ENCODE measurements around the gene EAPP. TPM values are rescaled to one million over a fixed set of nuclear protein-coding genes. Genes with fewer than 3 reads are reported as not detected.

Gene EAPP
- total RNA-seq, 1 experiment from 2014 or later = 27.2 TPM

DNA sequence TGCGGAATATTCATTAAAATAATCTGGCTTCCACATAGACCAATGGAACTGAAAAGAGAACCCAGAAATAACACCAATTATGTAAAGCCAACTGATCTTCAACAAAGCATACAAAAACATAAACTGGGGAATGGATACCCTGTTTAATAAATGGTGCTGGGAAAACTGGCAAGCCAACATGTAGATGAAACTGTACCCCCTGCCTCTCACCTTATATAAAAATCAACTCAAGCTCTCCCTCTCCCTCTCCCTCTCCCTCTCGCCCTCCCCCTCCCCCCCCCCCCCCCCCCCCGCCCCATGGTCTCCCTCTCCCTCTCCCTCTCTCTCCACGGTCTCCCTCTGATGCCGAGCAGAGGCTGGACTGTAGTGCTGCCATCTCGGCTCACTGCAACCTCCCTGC is 64.3 kb downstream of the EAPP start:
- CTCF ChIA-PET = interaction anchor here (0.6 to 0.7 kb wide), 2 partner anchors 30 to 147 kb away, joined by 3 to 7 read pairs; no protein-coding TSS in a partner anchor
- POLR2A ChIA-PET (ENCODE audit: unreplicated experiment) = no interaction called here

DNA sequence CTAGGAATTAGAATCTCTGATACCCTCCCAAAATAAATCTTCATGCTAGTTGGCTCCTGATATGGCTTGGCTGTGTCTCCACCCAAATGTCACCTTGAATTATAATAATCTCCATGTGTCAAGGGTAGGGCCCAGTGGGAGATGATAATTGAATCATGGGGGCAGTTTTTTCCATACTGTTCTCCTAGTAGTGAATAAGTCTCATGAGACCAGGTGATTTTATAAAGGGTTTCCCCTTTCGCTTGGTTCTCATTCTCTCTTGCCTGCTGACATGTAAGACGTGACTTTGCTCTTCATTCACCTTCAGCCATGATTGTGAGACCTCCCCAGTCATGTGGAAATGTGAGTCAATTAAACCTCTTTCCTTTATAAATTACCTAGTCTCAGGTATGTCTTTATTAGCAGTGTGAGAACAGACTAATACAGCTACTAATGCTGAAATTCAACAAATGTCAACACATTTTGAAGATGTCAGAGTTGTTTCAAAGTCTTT is 65.3 kb downstream of the EAPP start:
- intact Hi-C loops (cut with micrococcal nuclease; ENCODE audit: unreplicated experiment) = no loop called here
- CTCF ChIA-PET = no interaction called here
- no TSS peak for BruUV-seq (replicated peaks)

More for the DNA sequence above, 64.3 kb downstream of the EAPP start:
- H3K9me2 ChIP-seq (ENCODE audit: insufficient read depth) = no peaks in the 10 kb centered on the region
- no peaks in the 10 kb centered on the region for H4K20me1 ChIP-seq (ENCODE audit: insufficient read depth)
- H3K4me2 ChIP-seq = no peak overlapping the region
- intact Hi-C loops (cut with micrococcal nuclease; ENCODE audit: unreplicated experiment) = no loop called here
- no peak for DNase-seq
- no peak overlapping the region for H3K4me3 ChIP-seq
- 0 out of 2 replicates have a peak, but pooled peaks cover under 1% of the 10 kb centered on the region for H3K4me1 ChIP-seq (replicated peaks; ENCODE audit: insufficient read depth)
- H3K79me2 ChIP-seq (ENCODE audit: low read depth) = no peaks in the 10 kb centered on the region
- no peaks in the 10 kb centered on the region for H3K36me3 ChIP-seq (ENCODE audit: low read depth)
- H2AFZ ChIP-seq = no peak overlapping the region
- BruUV-seq (replicated peaks) = no TSS peak
- TF ChIP-seq CTCF (conservative IDR thresholded peaks at IDR 0.05) (no peak), EZH2 (IDR thresholded peaks at IDR 0.05; ENCODE audit: low read depth) (no peak)
- no peaks in the 10 kb centered on the region for H3K27me3 ChIP-seq (ENCODE audit: insufficient read depth, low read depth)
- no peaks in the 10 kb centered on the region for H3K9me3 ChIP-seq (ENCODE audit: insufficient read depth, low read depth)
- H3K27ac ChIP-seq = no peak overlapping the region
- H3F3A ChIP-seq (ENCODE audit: insufficient read depth, low read depth) = no peaks in the 10 kb centered on the region

DNA sequence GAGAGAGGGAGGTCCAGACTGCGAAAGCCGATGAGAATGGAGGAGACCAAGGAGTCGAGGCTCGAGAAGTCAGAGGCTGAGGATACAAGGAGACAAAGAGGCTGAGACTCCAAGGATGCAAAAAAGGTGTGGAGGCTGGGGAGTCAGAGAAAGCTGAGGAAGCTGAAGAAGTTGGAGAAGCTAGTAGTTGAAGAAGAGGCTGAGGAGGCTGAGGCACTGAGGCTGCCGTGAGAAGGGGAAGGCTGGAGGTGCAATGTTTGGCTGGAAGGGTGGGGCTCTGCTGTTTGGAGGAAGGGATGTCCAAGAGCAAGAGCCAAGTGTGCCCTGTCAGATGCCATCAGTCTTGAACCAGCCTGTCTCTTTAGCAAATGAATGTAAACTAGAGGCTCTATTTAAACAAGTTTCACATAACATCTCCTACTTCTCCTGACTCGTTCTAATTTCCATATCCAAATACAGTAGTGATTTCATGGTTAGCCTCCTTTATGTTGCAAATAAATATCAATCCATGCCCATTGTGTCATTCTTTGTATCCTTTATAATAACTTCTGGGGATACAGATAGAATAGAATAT is 66.7 kb downstream of the EAPP start:
- TF ChIP-seq EZH2 (IDR thresholded peaks at IDR 0.05; ENCODE audit: low read depth) (no peak), CTCF (conservative IDR thresholded peaks at IDR 0.05) (no peak)
- POLR2A ChIA-PET (ENCODE audit: unreplicated experiment) = no interaction called here
- no peaks in the 10 kb centered on the region for H3K9me3 ChIP-seq (ENCODE audit: insufficient read depth, low read depth)
- H3K27me3 ChIP-seq (ENCODE audit: insufficient read depth, low read depth) = no peaks in the 10 kb centered on the region
- no peak overlapping the region for H3K4me3 ChIP-seq
- H2AFZ ChIP-seq = no peak overlapping the region
- H3K4me2 ChIP-seq = no peak overlapping the region
- no TSS peak for BruUV-seq (replicated peaks)
- H3F3A ChIP-seq (ENCODE audit: insufficient read depth, low read depth) = no peaks in the 10 kb centered on the region
- H3K9me2 ChIP-seq (ENCODE audit: insufficient read depth) = no peaks in the 10 kb centered on the region
- H3K79me2 ChIP-seq (ENCODE audit: low read depth) = no peaks in the 10 kb centered on the region
- H3K36me3 ChIP-seq (ENCODE audit: low read depth) = no peaks in the 10 kb centered on the region
- DNase-seq = no peak
- H4K20me1 ChIP-seq (ENCODE audit: insufficient read depth) = no peaks in the 10 kb centered on the region
- no peak overlapping the region for H3K27ac ChIP-seq
- intact Hi-C loops (cut with micrococcal nuclease; ENCODE audit: unreplicated experiment) = no loop called here
- no peaks in the 10 kb centered on the region for H3K4me1 ChIP-seq (replicated peaks; ENCODE audit: insufficient read depth)
- CTCF ChIA-PET = no interaction called here

More for the DNA sequence above, 65.3 kb downstream of the EAPP start:
- no peak overlapping the region for H3K27ac ChIP-seq
- H3K27me3 ChIP-seq (ENCODE audit: insufficient read depth, low read depth) = no peaks in the 10 kb centered on the region
- H3K4me2 ChIP-seq = no peak overlapping the region
- no peaks in the 10 kb centered on the region for H3K79me2 ChIP-seq (ENCODE audit: low read depth)
- DNase-seq = no peak
- H2AFZ ChIP-seq = no peak overlapping the region
- no peaks in the 10 kb centered on the region for H3K9me3 ChIP-seq (ENCODE audit: insufficient read depth, low read depth)
- H3F3A ChIP-seq (ENCODE audit: insufficient read depth, low read depth) = no peaks in the 10 kb centered on the region
- POLR2A ChIA-PET (ENCODE audit: unreplicated experiment) = interaction anchor here (0.7 kb wide), 1 partner anchor 133 kb away, joined by 7 read pairs; no protein-coding TSS in a partner anchor
- no peaks in the 10 kb centered on the region for H4K20me1 ChIP-seq (ENCODE audit: insufficient read depth)
- H3K36me3 ChIP-seq (ENCODE audit: low read depth) = no peaks in the 10 kb centered on the region
- H3K4me3 ChIP-seq = no peak overlapping the region
- TF ChIP-seq CTCF (conservative IDR thresholded peaks at IDR 0.05) = no peak
- no peak for TF ChIP-seq EZH2 (IDR thresholded peaks at IDR 0.05; ENCODE audit: low read depth)
- no peaks in the 10 kb centered on the region for H3K4me1 ChIP-seq (replicated peaks; ENCODE audit: insufficient read depth)
- H3K9me2 ChIP-seq (ENCODE audit: insufficient read depth) = no peaks in the 10 kb centered on the region

Measured in PC-9 (cell line).